ENCODE results near the gene GBF1.

GBF1 gene

DNA sequence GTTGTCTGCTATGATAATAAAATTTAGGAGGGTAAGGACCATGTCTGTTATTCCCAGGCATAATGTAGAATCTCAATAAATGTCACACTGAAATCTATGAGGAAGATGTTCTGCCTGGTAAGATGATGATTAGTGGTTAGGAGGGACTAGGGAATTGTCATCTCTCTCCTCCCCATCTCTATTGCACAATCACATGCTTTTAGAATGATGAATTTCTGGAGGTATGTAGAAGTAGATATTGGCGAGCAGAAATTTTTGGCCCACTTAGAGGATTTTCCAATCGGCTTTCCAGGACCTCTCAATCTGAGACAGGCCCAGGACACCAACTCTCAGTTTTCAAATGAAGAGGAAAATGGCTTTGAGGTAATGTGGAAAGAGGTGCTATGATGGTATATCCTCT lies 2.0 kb upstream of the GBF1 start:
- TF ChIP-seq GATA3 (IDR thresholded peaks at IDR 0.05; ENCODE audit: low read depth, low read length) (no peak), GATA2 (IDR thresholded peaks at IDR 0.05; ENCODE audit: low read depth, low read length) (no peak)

DNA sequence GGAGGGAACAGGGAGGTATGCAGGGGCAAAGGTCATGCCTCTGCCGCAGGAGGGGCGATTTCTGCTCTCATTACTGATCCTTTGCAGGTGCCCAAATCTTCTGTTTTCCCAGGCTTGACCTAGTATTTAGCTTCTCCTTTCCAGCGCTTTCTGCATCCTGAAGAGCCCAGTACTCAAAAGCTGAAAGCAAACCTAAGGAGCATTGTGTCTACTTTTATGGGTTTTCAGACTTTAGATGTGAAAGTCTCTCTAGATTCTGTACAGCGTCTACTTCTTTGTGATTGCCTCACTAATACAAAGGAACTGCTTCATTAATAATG lies 560 bp downstream of the GBF1 start:
- TF ChIP-seq GATA2 (IDR thresholded peaks at IDR 0.05; ENCODE audit: low read depth, low read length) (no peak), GATA3 (IDR thresholded peaks at IDR 0.05; ENCODE audit: low read depth, low read length) (no peak)

DNA sequence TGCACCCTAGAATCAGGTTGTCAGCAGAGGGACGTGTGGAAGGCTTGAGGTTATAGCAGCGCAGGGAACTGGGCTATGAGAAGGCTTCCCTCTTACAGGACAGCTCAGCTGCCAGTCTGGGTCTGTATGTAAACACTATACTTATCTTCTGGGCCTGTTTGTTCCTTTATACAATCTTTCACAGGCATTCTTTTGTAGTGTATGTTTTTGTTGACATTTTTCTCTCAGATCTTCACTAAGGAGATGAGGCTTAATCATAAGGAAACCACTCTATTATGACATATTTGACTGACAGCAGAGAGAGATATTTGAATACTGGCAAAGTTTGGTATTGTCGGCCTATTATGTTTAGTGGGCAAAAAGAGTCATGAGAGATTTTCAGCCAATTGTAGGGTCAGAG lies 929 bp downstream of the GBF1 start:
- TF ChIP-seq GATA2 (IDR thresholded peaks at IDR 0.05; ENCODE audit: low read depth, low read length) (no peak), GATA3 (IDR thresholded peaks at IDR 0.05; ENCODE audit: low read depth, low read length) (no peak)

DNA sequence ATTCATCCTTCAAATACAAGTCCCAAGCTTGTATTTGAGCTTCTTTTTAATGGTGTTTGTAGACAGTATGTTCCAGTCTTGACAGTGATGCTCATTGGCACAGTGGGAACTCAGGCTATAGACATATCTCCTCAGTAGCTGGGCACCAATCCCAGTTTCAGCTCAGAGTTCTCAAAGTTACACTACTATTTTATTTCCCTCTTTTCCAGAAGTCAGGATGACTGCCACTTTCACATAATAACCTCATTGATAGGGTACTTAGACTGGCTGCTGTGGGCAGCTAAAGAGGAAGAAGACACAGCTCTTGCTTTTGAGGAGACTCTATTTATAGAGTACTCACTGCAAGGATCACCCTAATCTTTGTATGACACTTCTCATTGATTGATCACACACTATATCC lies 2.4 kb downstream of the GBF1 start:
- TF ChIP-seq GATA3 (IDR thresholded peaks at IDR 0.05; ENCODE audit: low read depth, low read length) = no peak
- TF ChIP-seq GATA2 (IDR thresholded peaks at IDR 0.05; ENCODE audit: low read depth, low read length) = no peak

DNA sequence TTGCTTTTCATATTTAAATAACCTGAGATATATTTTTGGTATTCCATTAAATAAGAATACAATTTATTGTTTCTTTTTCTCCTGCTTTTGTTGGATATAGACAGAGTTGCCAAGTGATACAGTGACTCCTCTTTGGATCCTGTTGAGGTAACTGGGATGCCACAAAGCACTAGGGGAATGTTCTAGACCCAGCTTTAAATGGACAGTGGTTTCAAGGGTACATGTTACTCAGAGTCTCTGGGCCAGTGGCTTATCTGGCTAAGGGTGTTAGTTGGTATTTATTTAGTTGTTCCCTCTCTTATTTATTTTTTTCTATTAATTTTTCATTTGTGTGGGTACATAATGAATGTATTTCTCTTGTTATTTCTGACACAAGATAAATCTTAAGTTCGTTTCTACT lies 9.1 kb downstream of the GBF1 start:
- TF ChIP-seq GATA2 (IDR thresholded peaks at IDR 0.05; ENCODE audit: low read depth, low read length) (no peak), GATA3 (IDR thresholded peaks at IDR 0.05; ENCODE audit: low read depth, low read length) (no peak)

DNA sequence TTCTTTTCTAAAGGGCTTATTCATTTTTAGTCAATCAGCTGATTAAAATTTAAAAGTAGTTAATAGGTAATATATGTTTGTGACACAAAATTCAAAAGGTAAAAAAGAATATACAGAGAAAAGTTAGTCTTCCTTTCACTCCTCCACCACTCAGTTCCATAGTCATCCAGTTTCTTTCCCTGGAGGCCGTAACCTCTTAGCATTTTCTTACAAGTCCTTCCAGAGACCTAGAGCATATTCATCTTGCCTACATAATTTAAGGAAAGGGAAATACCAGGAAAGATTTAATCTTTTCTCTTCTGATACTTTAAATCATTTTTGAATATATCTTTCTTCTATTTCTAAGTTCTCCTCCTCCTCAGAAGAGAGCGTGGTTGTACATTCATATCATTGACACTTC lies 10.1 kb downstream of the GBF1 start:
- TF ChIP-seq GATA2 (IDR thresholded peaks at IDR 0.05; ENCODE audit: low read depth, low read length) (no peak), GATA3 (IDR thresholded peaks at IDR 0.05; ENCODE audit: low read depth, low read length) (no peak)

DNA sequence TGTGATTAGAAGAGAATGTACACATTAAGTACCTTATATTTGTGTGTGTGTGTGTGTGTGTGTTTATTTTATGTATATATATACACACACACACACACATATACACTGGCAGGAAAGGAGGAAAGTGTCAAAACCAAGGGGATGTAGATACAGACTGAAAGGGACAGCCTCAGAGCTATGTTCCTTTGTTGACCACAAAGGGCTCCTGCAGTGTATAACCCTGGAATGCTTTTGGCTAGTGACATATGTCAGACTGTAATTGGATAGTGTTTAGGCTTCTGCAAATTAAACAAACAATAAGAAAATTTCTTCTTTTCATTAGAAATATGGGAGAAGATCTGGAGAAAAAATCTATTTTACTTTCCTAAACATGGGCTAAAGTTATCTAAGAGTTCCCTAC lies 15.9 kb downstream of the GBF1 start:
- no peak for TF ChIP-seq GATA2 (IDR thresholded peaks at IDR 0.05; ENCODE audit: low read depth, low read length)
- no peak for TF ChIP-seq GATA3 (IDR thresholded peaks at IDR 0.05; ENCODE audit: low read depth, low read length)

DNA sequence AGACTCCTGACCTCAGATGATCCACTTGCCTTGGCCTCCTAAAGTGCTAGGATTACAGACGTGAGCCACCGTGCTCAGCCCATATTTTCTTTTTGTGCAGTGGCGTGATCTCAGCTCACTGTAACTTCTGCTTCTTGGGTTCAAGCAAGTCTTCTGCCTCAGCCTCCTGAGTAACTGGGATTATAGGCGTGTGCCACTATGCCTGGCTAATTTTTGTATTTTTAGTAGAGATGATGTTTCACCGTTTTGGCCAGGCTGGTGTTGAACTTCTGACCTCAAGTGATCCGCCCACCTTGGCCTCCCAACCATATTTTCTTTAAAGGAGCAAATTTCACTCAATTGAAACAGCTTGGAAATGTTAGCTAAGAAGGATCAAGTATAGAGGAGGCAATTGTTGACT lies 16.5 kb downstream of the GBF1 start:
- TF ChIP-seq GATA2 (IDR thresholded peaks at IDR 0.05; ENCODE audit: low read depth, low read length) (no peak), GATA3 (IDR thresholded peaks at IDR 0.05; ENCODE audit: low read depth, low read length) (no peak)

DNA sequence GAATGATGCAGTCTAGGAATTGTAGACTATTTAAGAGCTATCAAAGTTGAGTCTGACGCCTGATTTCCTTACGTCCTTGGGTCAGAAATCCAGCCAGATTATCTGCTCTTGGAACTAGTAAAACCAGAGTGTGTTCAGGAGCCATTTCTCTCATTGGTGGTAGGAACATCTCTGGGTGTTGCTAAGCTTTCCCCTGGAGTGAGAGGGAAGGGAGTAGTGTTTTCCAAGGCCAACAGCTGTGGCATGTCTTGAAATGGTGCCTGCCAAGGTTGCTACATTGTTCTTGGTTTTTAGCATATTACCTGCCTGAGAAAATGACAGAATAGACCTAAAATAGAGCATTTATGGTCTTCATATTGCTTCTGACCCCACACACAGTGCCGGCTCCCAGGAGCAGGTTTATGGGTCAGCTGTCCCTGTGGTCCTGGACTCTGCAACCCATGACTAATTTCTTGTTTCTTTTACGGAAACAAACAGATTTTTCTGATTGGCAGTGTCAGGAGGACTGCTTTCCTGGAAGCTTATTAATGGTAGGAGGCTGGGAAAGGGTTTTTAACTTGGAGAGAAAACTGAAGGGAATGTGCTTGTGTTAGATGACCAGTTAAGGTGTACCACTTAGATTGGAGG lies 17.5 kb downstream of the GBF1 start:
- TF ChIP-seq GATA3 (IDR thresholded peaks at IDR 0.05; ENCODE audit: low read depth, low read length) (no peak), GATA2 (IDR thresholded peaks at IDR 0.05; ENCODE audit: low read depth, low read length) (no peak)

DNA sequence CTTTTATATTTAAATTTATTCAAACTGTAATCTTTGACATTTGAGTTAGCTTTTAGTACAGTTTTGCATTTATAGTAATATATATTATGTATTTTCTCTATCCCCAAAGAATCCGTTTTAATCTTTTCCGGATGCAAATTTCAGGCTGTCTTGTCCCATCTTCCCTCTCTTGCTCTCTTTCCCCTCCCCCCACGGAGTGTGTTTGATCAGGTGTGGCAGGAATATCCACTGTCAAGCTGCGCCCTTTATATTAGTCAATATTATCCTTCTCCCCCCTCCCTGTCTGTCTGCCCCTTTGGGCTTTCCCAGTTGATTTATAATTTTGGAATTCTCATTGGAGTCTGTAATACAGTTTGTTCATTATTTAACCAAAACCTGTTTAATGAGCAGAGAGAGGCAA lies 19.0 kb downstream of the GBF1 start:
- no peak for TF ChIP-seq GATA3 (IDR thresholded peaks at IDR 0.05; ENCODE audit: low read depth, low read length)

DNA sequence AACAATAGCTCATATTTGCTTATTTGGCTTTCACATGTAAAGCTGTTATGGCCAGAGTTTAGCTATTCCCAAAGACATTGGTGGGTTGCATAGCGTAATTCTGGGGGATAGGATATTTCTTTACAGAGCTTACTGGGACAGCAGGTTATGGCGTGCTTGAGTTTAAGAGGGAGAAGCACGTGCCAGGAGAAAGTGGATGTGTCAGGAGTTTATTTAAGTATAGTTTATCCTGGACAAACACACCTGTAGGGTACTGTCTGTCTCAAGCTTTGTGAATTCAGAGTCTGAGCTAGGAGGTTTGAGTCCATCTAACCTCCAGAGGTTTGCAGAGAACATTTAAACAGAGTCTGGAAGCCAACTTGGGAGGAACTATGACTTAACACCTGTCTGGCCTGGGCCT lies 21.3 kb downstream of the GBF1 start:
- TF ChIP-seq GATA3 (IDR thresholded peaks at IDR 0.05; ENCODE audit: low read depth, low read length) = no peak
- TF ChIP-seq GATA2 (IDR thresholded peaks at IDR 0.05; ENCODE audit: low read depth, low read length) = no peak

DNA sequence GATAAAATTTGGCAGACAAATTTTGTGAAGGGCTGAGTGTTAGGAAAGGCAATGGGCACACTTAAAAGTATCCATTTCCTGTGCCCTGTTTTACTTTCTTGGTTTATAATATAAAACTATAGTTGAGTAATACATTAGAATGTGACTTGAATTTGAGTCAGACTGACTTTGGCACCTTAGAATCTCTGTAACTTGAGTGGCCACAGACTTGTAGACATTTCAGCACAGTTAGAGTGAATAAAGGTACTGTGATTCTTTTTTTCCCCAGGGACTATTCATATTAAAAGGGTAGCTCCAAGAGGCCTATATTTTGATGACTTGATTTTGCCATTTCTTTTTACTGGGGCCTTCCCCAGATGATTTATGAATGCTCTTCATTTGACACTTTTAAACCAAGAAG lies 22.4 kb downstream of the GBF1 start:
- no peak for TF ChIP-seq GATA2 (IDR thresholded peaks at IDR 0.05; ENCODE audit: low read depth, low read length)
- TF ChIP-seq GATA3 (IDR thresholded peaks at IDR 0.05; ENCODE audit: low read depth, low read length) = no peak

DNA sequence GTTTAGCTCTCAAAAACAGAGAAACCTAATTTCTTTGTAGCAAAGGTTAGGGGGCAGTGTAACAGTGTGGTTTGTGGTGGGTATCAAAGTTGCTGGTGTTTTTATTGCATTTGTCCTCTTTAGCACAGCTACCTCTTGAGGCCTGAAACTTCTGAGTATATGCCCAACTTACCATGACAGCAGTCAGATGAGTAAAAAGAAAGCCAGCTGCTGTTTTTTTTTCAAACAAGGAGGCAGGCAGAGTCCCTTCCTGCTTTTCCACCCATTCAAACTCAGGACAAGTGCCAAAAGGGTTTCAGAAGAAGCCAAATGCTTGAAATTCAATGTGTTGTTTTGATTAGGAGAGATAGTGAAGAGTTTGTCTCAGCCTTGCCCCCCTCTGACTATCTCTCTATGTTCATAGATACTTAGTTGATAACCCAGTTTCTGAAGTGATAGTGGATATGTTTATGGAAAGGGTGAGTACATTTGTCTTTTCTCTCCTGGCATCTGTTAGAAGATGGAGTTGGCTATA lies 23.1 kb downstream of the GBF1 start:
- TF ChIP-seq GATA3 (IDR thresholded peaks at IDR 0.05; ENCODE audit: low read depth, low read length) (no peak), GATA2 (IDR thresholded peaks at IDR 0.05; ENCODE audit: low read depth, low read length) (no peak)

DNA sequence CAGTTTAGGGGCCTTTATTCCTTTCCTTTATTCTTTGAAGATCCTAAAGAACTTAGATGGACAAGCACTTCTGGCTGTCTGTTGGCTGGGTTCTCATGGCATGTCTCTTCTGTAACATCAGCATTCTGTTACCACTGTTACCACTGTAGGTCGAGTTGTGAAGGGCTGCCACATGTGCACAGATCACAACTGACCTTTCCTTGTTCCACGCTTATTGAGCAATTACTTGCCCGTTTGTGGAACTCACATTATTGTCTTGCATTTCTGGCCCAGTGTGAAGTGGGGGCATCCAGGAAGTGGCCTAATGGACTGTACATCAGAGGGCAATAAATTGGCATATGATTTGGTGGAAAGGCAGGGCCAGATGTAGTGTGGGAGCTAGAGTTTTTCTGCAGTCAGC lies 23.7 kb downstream of the GBF1 start:
- no peak for TF ChIP-seq GATA3 (IDR thresholded peaks at IDR 0.05; ENCODE audit: low read depth, low read length)
- no peak for TF ChIP-seq GATA2 (IDR thresholded peaks at IDR 0.05; ENCODE audit: low read depth, low read length)

DNA sequence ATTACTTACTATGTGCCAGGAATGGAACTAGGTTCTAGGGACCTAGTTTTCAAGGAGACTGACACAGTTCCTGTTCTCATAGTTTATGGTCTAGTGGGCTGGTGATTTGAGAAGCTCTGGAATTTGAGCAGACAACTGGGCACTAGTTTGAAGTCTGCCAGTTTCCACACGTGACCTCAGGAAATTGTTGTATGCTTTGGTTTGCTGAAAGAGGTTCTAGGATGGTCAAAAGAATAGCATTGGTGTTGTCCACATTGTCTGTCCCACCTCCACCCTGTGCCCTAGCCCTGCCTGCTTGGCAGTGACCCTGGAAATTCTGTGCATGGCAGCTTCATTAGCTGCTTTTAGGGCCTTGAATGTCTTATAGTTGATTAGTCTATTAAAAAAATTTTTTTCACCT lies 28.7 kb downstream of the GBF1 start:
- TF ChIP-seq GATA3 (IDR thresholded peaks at IDR 0.05; ENCODE audit: low read depth, low read length) = no peak
- no peak for TF ChIP-seq GATA2 (IDR thresholded peaks at IDR 0.05; ENCODE audit: low read depth, low read length)

DNA sequence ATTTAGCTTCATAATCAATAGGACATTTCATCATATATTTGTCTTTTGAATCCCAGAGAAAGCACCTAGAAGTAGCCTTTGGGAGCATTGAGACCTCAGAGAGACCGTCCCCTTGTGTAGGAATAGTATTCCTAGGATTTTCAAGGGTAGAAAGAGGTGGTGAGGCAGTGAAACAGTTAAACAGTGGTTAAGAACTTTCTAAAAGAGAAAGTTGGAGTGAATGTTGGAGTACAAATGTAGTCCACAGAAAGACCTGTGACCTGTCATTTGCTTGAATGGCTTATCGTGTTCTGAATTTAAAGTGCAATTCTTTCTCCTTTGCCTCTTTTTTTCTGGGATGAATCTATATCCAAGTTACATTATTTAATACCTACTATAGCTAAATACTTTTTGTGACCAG lies 30.0 kb downstream of the GBF1 start:
- TF ChIP-seq GATA3 (IDR thresholded peaks at IDR 0.05; ENCODE audit: low read depth, low read length) (no peak), GATA2 (IDR thresholded peaks at IDR 0.05; ENCODE audit: low read depth, low read length) (no peak)

All from SH-SY5Y (cell line).